ENCODE measurements around the gene TNFRSF6B.

DNA sequence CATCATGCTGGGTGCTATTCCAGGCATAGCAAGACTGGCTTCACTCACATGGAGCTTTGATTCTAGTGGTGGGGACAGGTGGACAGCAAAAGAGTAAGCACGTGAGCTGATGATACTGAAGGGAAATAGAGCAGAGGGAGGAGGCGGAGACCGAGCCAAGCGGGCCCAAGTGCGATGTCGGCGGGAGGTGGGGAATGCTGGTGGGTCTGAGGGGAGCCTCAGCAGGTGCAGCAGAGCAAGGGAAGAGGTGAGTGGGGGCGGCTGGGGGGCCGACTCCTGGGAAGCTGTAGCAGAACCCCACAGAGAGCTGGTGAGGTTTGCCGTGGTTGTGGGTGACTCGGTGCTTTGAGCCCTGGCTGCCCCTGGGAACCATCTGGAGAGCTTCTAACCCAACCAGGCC, 28.1 kb upstream of the TNFRSF6B start:
- TF ChIP-seq, protein P1, sequence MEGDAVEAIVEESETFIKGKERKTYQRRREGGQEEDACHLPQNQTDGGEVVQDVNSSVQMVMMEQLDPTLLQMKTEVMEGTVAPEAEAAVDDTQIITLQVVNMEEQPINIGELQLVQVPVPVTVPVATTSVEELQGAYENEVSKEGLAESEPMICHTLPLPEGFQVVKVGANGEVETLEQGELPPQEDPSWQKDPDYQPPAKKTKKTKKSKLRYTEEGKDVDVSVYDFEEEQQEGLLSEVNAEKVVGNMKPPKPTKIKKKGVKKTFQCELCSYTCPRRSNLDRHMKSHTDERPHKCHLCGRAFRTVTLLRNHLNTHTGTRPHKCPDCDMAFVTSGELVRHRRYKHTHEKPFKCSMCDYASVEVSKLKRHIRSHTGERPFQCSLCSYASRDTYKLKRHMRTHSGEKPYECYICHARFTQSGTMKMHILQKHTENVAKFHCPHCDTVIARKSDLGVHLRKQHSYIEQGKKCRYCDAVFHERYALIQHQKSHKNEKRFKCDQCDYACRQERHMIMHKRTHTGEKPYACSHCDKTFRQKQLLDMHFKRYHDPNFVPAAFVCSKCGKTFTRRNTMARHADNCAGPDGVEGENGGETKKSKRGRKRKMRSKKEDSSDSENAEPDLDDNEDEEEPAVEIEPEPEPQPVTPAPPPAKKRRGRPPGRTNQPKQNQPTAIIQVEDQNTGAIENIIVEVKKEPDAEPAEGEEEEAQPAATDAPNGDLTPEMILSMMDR (IDR thresholded peaks at IDR 0.05) = no peak
- TF ChIP-seq POLR2A (IDR thresholded peaks at IDR 0.05) = no peak
